ENCODE results near the gene RPGRIP1L. TPM values are rescaled to one million over a fixed set of nuclear protein-coding genes. Genes with fewer than 3 reads are reported as not detected.

RPGRIP1L gene
- total and polyA plus RNA-seq, 2 of the 8 experiments (the other 6 are each of a cell fraction or from before 2014, with no cell fraction given), result 4.0 to 13.7 TPM

DNA sequence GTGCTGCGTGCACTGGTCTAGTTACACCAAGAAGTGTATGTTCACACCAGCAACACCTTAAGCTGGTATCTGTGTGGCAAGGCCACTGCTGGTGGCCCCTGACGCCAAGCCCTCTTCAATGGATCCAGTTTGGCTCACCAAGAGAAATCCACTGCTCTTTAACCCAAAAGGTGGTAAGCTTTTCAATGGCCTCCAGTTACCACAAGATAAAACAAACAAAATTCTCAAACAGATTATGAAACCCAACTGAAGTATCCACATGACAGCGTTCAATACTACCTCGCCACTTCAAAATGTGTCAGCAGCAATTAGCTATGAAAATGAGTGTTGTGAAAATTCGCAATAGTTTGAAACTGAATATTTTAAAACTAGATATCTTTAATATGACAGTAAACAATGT, 104.1 kb downstream of the RPGRIP1L start (continued):
- TF ChIP-seq, protein P1, sequence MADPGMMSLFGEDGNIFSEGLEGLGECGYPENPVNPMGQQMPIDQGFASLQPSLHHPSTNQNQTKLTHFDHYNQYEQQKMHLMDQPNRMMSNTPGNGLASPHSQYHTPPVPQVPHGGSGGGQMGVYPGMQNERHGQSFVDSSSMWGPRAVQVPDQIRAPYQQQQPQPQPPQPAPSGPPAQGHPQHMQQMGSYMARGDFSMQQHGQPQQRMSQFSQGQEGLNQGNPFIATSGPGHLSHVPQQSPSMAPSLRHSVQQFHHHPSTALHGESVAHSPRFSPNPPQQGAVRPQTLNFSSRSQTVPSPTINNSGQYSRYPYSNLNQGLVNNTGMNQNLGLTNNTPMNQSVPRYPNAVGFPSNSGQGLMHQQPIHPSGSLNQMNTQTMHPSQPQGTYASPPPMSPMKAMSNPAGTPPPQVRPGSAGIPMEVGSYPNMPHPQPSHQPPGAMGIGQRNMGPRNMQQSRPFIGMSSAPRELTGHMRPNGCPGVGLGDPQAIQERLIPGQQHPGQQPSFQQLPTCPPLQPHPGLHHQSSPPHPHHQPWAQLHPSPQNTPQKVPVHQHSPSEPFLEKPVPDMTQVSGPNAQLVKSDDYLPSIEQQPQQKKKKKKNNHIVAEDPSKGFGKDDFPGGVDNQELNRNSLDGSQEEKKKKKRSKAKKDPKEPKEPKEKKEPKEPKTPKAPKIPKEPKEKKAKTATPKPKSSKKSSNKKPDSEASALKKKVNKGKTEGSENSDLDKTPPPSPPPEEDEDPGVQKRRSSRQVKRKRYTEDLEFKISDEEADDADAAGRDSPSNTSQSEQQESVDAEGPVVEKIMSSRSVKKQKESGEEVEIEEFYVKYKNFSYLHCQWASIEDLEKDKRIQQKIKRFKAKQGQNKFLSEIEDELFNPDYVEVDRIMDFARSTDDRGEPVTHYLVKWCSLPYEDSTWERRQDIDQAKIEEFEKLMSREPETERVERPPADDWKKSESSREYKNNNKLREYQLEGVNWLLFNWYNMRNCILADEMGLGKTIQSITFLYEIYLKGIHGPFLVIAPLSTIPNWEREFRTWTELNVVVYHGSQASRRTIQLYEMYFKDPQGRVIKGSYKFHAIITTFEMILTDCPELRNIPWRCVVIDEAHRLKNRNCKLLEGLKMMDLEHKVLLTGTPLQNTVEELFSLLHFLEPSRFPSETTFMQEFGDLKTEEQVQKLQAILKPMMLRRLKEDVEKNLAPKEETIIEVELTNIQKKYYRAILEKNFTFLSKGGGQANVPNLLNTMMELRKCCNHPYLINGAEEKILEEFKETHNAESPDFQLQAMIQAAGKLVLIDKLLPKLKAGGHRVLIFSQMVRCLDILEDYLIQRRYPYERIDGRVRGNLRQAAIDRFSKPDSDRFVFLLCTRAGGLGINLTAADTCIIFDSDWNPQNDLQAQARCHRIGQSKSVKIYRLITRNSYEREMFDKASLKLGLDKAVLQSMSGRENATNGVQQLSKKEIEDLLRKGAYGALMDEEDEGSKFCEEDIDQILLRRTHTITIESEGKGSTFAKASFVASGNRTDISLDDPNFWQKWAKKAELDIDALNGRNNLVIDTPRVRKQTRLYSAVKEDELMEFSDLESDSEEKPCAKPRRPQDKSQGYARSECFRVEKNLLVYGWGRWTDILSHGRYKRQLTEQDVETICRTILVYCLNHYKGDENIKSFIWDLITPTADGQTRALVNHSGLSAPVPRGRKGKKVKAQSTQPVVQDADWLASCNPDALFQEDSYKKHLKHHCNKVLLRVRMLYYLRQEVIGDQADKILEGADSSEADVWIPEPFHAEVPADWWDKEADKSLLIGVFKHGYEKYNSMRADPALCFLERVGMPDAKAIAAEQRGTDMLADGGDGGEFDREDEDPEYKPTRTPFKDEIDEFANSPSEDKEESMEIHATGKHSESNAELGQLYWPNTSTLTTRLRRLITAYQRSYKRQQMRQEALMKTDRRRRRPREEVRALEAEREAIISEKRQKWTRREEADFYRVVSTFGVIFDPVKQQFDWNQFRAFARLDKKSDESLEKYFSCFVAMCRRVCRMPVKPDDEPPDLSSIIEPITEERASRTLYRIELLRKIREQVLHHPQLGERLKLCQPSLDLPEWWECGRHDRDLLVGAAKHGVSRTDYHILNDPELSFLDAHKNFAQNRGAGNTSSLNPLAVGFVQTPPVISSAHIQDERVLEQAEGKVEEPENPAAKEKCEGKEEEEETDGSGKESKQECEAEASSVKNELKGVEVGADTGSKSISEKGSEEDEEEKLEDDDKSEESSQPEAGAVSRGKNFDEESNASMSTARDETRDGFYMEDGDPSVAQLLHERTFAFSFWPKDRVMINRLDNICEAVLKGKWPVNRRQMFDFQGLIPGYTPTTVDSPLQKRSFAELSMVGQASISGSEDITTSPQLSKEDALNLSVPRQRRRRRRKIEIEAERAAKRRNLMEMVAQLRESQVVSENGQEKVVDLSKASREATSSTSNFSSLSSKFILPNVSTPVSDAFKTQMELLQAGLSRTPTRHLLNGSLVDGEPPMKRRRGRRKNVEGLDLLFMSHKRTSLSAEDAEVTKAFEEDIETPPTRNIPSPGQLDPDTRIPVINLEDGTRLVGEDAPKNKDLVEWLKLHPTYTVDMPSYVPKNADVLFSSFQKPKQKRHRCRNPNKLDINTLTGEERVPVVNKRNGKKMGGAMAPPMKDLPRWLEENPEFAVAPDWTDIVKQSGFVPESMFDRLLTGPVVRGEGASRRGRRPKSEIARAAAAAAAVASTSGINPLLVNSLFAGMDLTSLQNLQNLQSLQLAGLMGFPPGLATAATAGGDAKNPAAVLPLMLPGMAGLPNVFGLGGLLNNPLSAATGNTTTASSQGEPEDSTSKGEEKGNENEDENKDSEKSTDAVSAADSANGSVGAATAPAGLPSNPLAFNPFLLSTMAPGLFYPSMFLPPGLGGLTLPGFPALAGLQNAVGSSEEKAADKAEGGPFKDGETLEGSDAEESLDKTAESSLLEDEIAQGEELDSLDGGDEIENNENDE (IDR thresholded peaks at IDR 0.05; ENCODE audit: insufficient replicate concordance, low read length), result no peak
- no peak for TF ChIP-seq CBX5 (IDR thresholded peaks at IDR 0.05; ENCODE audit: low read depth, low read length)
- TF ChIP-seq JUN (IDR thresholded peaks at IDR 0.05; ENCODE audit: low read depth, low read length), result no peak
- no peak for TF ChIP-seq KDM5A (IDR thresholded peaks at IDR 0.05; ENCODE audit: low read length)

All from H1 (cell line).